WTC11 (cell line): ENCODE results near the gene EMC1.

Experiments
- HMGA2 ChIP-seq: fragments of 250-450 bp; sonication (Bioruptor Pico); IDR thresholded peaks from 2 replicates; pipeline ENCODE4 v1.4.0; 2021; ENCODE audit warnings: mild to moderate bottlenecking, moderate library complexity
- TF ChIP-seq, protein P1 (sequence below): fragments of 200-600 bp; IDR thresholded peaks from 2 replicates; pipeline ENCODE4 v1.8.0; 2022; ENCODE audit warnings: antibody characterized with exemption

DNA sequence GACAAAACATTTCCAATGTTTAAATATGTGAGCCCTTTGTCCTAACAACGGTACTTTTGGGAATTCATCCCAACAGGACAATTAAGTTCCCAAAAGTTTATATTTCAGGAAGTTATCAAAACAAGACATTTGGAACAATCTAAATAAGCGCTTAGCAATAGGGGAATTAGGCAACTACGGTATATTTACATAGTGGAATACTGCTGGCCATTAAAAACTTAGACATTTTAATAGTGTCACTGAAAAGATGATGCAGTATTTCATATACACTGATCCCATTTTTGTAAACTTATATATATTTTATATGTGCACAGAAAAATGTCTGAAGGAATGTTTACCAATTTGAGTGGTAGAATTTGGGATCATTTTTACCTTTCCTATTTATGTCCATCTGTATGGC, 62.1 kb downstream of the EMC1 start:
- TF ChIP-seq, protein P1, sequence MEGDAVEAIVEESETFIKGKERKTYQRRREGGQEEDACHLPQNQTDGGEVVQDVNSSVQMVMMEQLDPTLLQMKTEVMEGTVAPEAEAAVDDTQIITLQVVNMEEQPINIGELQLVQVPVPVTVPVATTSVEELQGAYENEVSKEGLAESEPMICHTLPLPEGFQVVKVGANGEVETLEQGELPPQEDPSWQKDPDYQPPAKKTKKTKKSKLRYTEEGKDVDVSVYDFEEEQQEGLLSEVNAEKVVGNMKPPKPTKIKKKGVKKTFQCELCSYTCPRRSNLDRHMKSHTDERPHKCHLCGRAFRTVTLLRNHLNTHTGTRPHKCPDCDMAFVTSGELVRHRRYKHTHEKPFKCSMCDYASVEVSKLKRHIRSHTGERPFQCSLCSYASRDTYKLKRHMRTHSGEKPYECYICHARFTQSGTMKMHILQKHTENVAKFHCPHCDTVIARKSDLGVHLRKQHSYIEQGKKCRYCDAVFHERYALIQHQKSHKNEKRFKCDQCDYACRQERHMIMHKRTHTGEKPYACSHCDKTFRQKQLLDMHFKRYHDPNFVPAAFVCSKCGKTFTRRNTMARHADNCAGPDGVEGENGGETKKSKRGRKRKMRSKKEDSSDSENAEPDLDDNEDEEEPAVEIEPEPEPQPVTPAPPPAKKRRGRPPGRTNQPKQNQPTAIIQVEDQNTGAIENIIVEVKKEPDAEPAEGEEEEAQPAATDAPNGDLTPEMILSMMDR, result no peak
- no peak for TF ChIP-seq HMGA2
